Measurements from ENCODE around the gene ADGRL2. TPM values are rescaled to one million over a fixed set of nuclear protein-coding genes. Genes with fewer than 3 reads are reported as not detected.

The ADGRL2 gene
- total and polyA plus RNA-seq, 2 experiments from 2014 or later = 38.2 to 90.3 TPM

GRCh38 chr1:81869307-81869706 is 68.6 kb downstream of the ADGRL2 start:
- Histone ChIP-seq H3K4me2 (no peak overlapping the region), H3K4me1 (ENCODE audit: insufficient read depth) (0 out of 2 replicates have a peak, but pooled peaks cover 5% of the 10 kb centered on the region), H3K27ac (ENCODE audit: low read depth) (no peak overlapping the region), H3K4me3 (no peak overlapping the region), H3K79me2 (replicated peaks; ENCODE audit: insufficient read depth) (peaks cover 93% of the 10 kb centered on the region), H2AFZ (no peak overlapping the region), H3F3A (replicated peaks; ENCODE audit: low read depth) (no peaks in the 10 kb centered on the region), H3K9me2 (ENCODE audit: insufficient read depth) (no peaks in the 10 kb centered on the region), H4K20me1 (replicated peaks; ENCODE audit: insufficient read depth) (no peaks in the 10 kb centered on the region), H3K27me3 (ENCODE audit: insufficient read depth) (no peaks in the 10 kb centered on the region), H3K36me3 (ENCODE audit: insufficient read depth) (no peaks in the 10 kb centered on the region)
- Mint-ChIP-seq H3K36me3 (ENCODE audit: low read depth) (peaks cover 28% of the 10 kb centered on the region), H3K9me3 (peaks cover 9% of the 10 kb centered on the region; the same call in 2 of the 3 replicates), H3K27ac (no peak overlapping the region), H3K4me1 (peaks cover 12% of the 10 kb centered on the region), H3K27me3 (ENCODE audit: insufficient read depth, low read depth, poor library complexity) (no peaks in the 10 kb centered on the region), H3K4me3 (no peak overlapping the region)
- ATAC-seq (no peak), DNase-seq (ENCODE audit: low spot score) (no peak)
- no peak for TF ChIP-seq ZNF114 (CRISPR knock-in tag; IDR thresholded peaks at IDR 0.05)
- TF ChIP-seq, protein P1, sequence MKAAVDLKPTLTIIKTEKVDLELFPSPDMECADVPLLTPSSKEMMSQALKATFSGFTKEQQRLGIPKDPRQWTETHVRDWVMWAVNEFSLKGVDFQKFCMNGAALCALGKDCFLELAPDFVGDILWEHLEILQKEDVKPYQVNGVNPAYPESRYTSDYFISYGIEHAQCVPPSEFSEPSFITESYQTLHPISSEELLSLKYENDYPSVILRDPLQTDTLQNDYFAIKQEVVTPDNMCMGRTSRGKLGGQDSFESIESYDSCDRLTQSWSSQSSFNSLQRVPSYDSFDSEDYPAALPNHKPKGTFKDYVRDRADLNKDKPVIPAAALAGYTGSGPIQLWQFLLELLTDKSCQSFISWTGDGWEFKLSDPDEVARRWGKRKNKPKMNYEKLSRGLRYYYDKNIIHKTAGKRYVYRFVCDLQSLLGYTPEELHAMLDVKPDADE (IDR thresholded peaks at IDR 0.05) = no peak
- no peak for TF ChIP-seq REST (IDR thresholded peaks at IDR 0.05; ENCODE audit: unreplicated experiment)
- no peak for TF ChIP-seq NANOG (IDR thresholded peaks at IDR 0.05; ENCODE audit: borderline replicate concordance)
- TF ChIP-seq EZH2 (IDR thresholded peaks at IDR 0.05; ENCODE audit: low read depth, unreplicated experiment) = no peak
- no peak for TF ChIP-seq JUNB (IDR thresholded peaks at IDR 0.05; ENCODE audit: unreplicated experiment)
- TF ChIP-seq, protein P2, sequence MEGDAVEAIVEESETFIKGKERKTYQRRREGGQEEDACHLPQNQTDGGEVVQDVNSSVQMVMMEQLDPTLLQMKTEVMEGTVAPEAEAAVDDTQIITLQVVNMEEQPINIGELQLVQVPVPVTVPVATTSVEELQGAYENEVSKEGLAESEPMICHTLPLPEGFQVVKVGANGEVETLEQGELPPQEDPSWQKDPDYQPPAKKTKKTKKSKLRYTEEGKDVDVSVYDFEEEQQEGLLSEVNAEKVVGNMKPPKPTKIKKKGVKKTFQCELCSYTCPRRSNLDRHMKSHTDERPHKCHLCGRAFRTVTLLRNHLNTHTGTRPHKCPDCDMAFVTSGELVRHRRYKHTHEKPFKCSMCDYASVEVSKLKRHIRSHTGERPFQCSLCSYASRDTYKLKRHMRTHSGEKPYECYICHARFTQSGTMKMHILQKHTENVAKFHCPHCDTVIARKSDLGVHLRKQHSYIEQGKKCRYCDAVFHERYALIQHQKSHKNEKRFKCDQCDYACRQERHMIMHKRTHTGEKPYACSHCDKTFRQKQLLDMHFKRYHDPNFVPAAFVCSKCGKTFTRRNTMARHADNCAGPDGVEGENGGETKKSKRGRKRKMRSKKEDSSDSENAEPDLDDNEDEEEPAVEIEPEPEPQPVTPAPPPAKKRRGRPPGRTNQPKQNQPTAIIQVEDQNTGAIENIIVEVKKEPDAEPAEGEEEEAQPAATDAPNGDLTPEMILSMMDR (conservative IDR thresholded peaks at IDR 0.05; ENCODE audit: low read depth in 2 of 2) = no peak
- no peak for TF ChIP-seq POLR2AphosphoS5 (IDR thresholded peaks at IDR 0.05; ENCODE audit: low read depth)
- no peak for TF ChIP-seq CREB1 (CRISPR knock-in tag; IDR thresholded peaks at IDR 0.05; ENCODE audit: low read depth)
- TF ChIP-seq ZNF331 (CRISPR knock-in tag; IDR thresholded peaks at IDR 0.05; ENCODE audit: low read depth) = no peak
- TF ChIP-seq ZNF462 (CRISPR knock-in tag; IDR thresholded peaks at IDR 0.05) = no peak
- no peak for TF ChIP-seq EZH2phosphoT487 (IDR thresholded peaks at IDR 0.05; ENCODE audit: unreplicated experiment)
- TF ChIP-seq STAT1 (IDR thresholded peaks at IDR 0.05; ENCODE audit: unreplicated experiment) = no peak
